Omental fat pad (tissue), 4 donors: ENCODE measurements around the gene OTUD1. TPM values are rescaled to one million over a fixed set of nuclear protein-coding genes. Genes with fewer than 3 reads are reported as not detected.

ENCODE experiments used
- ATAC-seq: fragments of 150-250 bp; one replicate; pipeline ENCODE4 v1.9.1; 2016; ENCODE audit warnings: mild to moderate bottlenecking, moderate library complexity; ENCODE audit not compliant: low FRiP score
- DNase-seq: peaks from one replicate; pipeline ENCODE4 v3.0.0-alpha.2; 2019; ENCODE audit warnings: low spot score
- CTCF ChIP-seq, 3 donors: fragments of 450-650 bp; IDR thresholded peaks; one replicate each; pipeline ENCODE4 v1.5.1; 2016 to 2017; ENCODE audit warnings: antibody characterized with exemption in 3 of 3, mild to moderate bottlenecking in 3 of 3, moderate library complexity in 2 of 3
- small RNA-seq: library from RNA; depleted of rRNA; stranded (forward); fragments of <200 nt; gene quantifications from one replicate; pipeline ENCODE3, GENCODE V24; 2016
- total RNA-seq, 4 donors: library from RNA; depleted of rRNA; stranded (reverse); fragments of >200 nt; gene quantifications; one replicate each; pipeline ENCODE4 v1.1.0, GENCODE V29; 2016

OTUD1 gene
- total RNA-seq, 4 donors from 2014 or later, result 10.2 to 16.4 (median 11.2) TPM

GRCh38 chr10:23474626-23475025 is 35.8 kb downstream of the OTUD1 start:
- ATAC-seq (no peak), DNase-seq (no peak)
- no peak for TF ChIP-seq CTCF (IDR thresholded peaks at IDR 0.05)

GRCh38 chr10:23478570-23478969 is 39.7 kb downstream of the OTUD1 start:
- ATAC-seq (no peak), DNase-seq (no peak)
- TF ChIP-seq CTCF (IDR thresholded peaks at IDR 0.05), result no peak

GRCh38 chr10:23479798-23480473 is 41.1 kb downstream of the OTUD1 start:
- no peak for ATAC-seq
- DNase-seq, result no peak
- no peak for TF ChIP-seq CTCF (IDR thresholded peaks at IDR 0.05)

GRCh38 chr10:23481363-23481961 is 42.6 kb downstream of the OTUD1 start:
- ATAC-seq, result no peak

GRCh38 chr10:23490115-23490514 is 51.2 kb downstream of the OTUD1 start:
- TF ChIP-seq CTCF (IDR thresholded peaks at IDR 0.05), result no peak
- DNase-seq, result no peak

More at GRCh38 chr10:23481363-23481961, 42.6 kb downstream of the OTUD1 start:
- DNase-seq, result no peak
- no peak for TF ChIP-seq CTCF (IDR thresholded peaks at IDR 0.05)

More at GRCh38 chr10:23490115-23490514, 51.2 kb downstream of the OTUD1 start:
- no peak for ATAC-seq

Small RNA genes lying within 50 kb of the gene (small RNA-seq; reads per million reads assigned to genes)
- not detected for gene MIR1254-2

Other genes starting within 250 kb of the OTUD1 start
- not detected for gene PTF1A, start 246.8 kb upstream of the OTUD1 start, total RNA-seq
- gene C10orf67, start 94.3 kb upstream of the OTUD1 start, total RNA-seq, result under 1 TPM in 2 of 4 donors, not detected in 2; 0.09 to 0.60 TPM